ENCODE measurements around the gene OR2V1. TPM values are rescaled to one million over a fixed set of nuclear protein-coding genes. Genes with fewer than 3 reads are reported as not detected.

Gene OR2V1
- total and polyA plus RNA-seq, 7 donors: not detected

DNA sequence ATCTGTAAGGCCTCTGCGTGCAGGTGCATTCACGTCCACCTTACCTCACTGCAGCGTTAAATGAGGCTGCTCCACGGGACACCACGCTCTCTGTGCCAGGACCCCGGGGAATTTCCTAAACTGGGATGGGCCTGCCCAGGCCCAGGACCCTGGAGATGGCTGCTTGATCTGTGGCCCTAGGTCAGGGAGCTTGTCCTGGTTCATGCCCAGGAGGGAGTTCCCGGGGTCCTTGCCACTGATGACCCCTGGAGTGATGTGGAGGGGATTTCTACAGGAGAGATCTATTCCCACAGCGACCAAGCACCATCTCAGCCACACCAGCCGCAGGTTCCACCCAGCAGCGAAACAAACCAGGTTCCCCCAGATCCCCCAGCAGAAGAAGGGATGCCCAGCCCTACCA, 3.5 kb downstream of the OR2V1 start:
- 84% methylated on average over 8 to 10 of the region's 10 CpGs for WGBS, 3 donors
- no peak overlapping the region for H3K27ac ChIP-seq
- H3K9me3 ChIP-seq: no peaks in the 10 kb centered on the region
- H3K4me1 ChIP-seq: no peaks in the 10 kb centered on the region
- H3K27me3 ChIP-seq (ENCODE audit: insufficient read depth in 3 of 3, low read length in 2 of 3): peaks cover 3 to 52% (median 19%) of the 10 kb centered on the region in 3 donors
- H3K36me3 ChIP-seq (ENCODE audit: insufficient read depth in 1 of 2, low read depth in 1 of 2): no peaks in the 10 kb centered on the region
- H3K4me3 ChIP-seq: no peak overlapping the region
- ATAC-seq: no peak
- DNase-seq: no peak
- no peak for TF ChIP-seq CTCF (IDR thresholded peaks at IDR 0.05)
- intact Hi-C loops (cut with DNase I): no loop called here

- ATAC-seq: no peak
- no peak for TF ChIP-seq CTCF (IDR thresholded peaks at IDR 0.05)
- intact Hi-C loops (cut with DNase I): no loop called here
- H3K27me3 ChIP-seq (ENCODE audit: insufficient read depth in 3 of 3, low read length in 2 of 3): peaks cover 3 to 55% (median 22%) of the 10 kb centered on the region in 3 donors
- H3K9me3 ChIP-seq: no peaks in the 10 kb centered on the region
- no peaks in the 10 kb centered on the region for H3K36me3 ChIP-seq (ENCODE audit: insufficient read depth in 1 of 2, low read depth in 1 of 2)
- WGBS, 3 donors: 45 to 46% (median 46%) methylated on average over 18 of the region's 18 CpGs
- H3K4me3 ChIP-seq: no peak overlapping the region
- DNase-seq: no peak
- H3K27ac ChIP-seq: no peak overlapping the region
- H3K4me1 ChIP-seq: no peaks in the 10 kb centered on the region
Measured at GRCh38 chr5:181126841-181127240, 4.1 kb downstream of the OR2V1 start.

- no peaks in the 10 kb centered on the region for H3K4me1 ChIP-seq
- no peaks in the 10 kb centered on the region for H3K36me3 ChIP-seq (ENCODE audit: insufficient read depth in 1 of 2, low read depth in 1 of 2)
- peaks cover 0 to 51% (median 23%) of the 10 kb centered on the region in 3 donors for H3K27me3 ChIP-seq (ENCODE audit: insufficient read depth in 3 of 3, low read length in 2 of 3)
- H3K9me3 ChIP-seq: no peaks in the 10 kb centered on the region
- ATAC-seq: no peak
- WGBS, 3 donors: 76 to 80% (median 77%) methylated on average over 3 of the region's 3 CpGs
- no peak for TF ChIP-seq CTCF (IDR thresholded peaks at IDR 0.05)
- intact Hi-C loops (cut with DNase I): no loop called here
- no peak overlapping the region for H3K27ac ChIP-seq
- no peak for DNase-seq
- no peak overlapping the region for H3K4me3 ChIP-seq
Measured at GRCh38 chr5:181124526-181124925, 6.4 kb downstream of the OR2V1 start.

GRCh38 chr5:181121675-181122561, 9.1 kb downstream of the OR2V1 start:
- ATAC-seq: no peak
- no peaks in the 10 kb centered on the region for H3K9me3 ChIP-seq
- H3K36me3 ChIP-seq (ENCODE audit: insufficient read depth in 1 of 2, low read depth in 1 of 2): no peaks in the 10 kb centered on the region
- no peaks in the 10 kb centered on the region for H3K4me1 ChIP-seq
- H3K4me3 ChIP-seq: no peak overlapping the region
- H3K27ac ChIP-seq: no peak overlapping the region
- 37 to 46% (median 46%) methylated on average over 28 of the region's 28 CpGs for WGBS, 3 donors
- TF ChIP-seq CTCF (IDR thresholded peaks at IDR 0.05): no peak
- DNase-seq: no peak
- intact Hi-C loops (cut with DNase I): no loop called here
- peaks cover 0 to 49% (median 13%) of the 10 kb centered on the region in 3 donors for H3K27me3 ChIP-seq (ENCODE audit: insufficient read depth in 3 of 3, low read length in 2 of 3)

Data from psoas muscle (tissue), 8 donors.